Fibroblast of skin of right quadriceps (primary cell): ENCODE measurements around the gene LRRC58.
"Not testable (repeated sequence)": the region's sequence is repeated elsewhere in the genome, so short reads cannot be mapped to it uniquely, and the experiment has no call there.

Experiments
- DNase-seq: peaks from one replicate; pipeline ENCODE4 v3.0.0-alpha.2; 2013

LRRC58 gene

DNA sequence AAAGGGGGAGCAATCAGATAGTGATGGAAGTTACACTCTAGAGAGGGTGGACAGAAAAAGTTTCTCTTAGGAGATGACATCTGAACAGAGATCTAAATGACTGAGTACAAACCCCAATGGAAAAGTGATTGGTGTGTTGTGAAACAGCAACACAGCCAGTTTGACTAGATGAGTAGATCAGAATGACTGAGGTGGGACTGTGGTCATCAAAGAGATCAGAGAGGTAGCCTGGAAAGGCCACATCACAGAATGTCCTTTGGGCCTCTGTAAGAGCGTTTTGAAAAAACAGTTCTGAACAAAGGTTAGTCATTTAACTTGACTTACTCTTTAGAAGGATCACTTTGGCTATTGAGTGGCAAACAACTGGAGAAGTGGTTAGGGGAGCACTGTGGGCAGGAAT, 10.6 kb downstream of the LRRC58 start:
- DNase-seq = no peak

- no peak for DNase-seq
Measured at GRCh38 chr3:120332646-120333045, 16.5 kb downstream of the LRRC58 start.

DNA sequence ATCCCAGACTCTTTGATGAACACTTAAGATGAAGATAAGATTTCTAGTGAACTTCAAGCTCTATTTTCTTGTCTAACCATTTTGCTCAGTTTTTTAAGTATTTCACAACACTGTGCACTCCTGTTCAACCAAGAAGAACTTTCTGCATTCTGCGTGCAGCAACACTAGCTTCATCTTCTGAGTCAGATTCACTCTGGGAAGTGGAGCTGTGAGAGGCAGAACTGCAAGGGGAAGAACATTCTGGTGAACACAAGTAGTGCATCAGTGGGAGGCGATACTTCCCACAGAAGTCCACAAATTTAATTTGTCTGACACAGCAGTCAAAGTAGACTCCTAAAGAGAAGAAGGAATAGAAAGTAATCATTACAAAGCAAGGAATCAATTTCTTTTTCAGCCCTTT, 18.1 kb downstream of the LRRC58 start:
- no peak for DNase-seq

DNA sequence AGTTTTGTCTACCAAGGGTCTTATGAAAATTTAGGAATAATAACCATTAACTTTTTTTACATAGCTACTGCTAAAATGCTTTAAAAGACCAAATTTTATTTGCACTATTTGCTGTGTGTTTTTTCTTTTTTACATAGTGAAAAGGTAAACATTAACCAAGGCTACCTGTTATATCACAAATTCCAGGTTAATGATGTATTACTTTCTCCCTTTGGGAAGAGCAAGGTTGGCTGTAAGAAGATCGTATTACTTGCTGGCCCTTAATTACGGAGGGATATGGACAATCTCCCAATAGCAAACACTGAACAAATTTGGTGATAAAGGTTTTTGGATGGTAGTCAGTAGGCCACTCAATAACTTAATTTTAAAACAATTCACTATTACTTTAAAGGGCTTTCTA, 22.4 kb downstream of the LRRC58 start:
- DNase-seq = no peak

DNA sequence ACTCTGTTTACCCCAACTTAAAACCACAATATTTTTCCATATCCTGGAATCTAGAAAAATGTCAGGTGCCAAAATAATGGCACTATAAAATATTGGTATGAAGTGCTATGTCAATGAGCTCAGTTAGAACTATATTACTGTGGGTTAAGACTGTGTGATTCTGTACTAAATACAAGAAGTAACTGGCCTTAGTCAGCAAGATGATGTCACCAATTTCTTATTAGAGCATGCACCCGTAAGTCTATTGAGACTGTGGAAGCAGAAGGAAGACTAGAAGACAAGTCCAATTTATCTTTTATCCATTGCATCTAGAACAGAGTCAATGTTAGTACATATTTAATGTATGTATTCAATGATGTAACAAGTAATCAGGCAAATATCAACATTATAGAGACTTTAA, 25.0 kb downstream of the LRRC58 start:
- no peak for DNase-seq

DNA sequence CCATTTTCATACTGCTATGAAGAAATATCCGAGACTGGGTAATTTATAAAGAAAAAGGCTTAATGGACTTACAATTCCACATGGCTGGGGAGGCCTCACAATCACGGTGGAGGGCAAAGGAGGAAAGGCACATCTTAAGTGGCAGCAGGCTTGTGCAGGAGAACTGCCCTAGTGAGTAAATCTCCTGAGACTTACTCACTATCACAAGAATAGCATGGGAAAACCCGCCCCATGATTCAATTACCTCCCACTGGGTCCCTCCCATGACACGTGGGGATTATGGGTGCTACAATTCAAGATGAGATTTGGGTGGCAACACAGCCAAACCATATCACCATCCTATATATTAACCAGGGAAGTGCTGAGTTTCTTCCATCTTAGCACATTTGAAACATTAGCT, 25.4 kb downstream of the LRRC58 start:
- DNase-seq = not testable (repeated sequence)

GRCh38 chr3:120311863-120312794, 37.0 kb downstream of the LRRC58 start:
- no peak for DNase-seq

DNA sequence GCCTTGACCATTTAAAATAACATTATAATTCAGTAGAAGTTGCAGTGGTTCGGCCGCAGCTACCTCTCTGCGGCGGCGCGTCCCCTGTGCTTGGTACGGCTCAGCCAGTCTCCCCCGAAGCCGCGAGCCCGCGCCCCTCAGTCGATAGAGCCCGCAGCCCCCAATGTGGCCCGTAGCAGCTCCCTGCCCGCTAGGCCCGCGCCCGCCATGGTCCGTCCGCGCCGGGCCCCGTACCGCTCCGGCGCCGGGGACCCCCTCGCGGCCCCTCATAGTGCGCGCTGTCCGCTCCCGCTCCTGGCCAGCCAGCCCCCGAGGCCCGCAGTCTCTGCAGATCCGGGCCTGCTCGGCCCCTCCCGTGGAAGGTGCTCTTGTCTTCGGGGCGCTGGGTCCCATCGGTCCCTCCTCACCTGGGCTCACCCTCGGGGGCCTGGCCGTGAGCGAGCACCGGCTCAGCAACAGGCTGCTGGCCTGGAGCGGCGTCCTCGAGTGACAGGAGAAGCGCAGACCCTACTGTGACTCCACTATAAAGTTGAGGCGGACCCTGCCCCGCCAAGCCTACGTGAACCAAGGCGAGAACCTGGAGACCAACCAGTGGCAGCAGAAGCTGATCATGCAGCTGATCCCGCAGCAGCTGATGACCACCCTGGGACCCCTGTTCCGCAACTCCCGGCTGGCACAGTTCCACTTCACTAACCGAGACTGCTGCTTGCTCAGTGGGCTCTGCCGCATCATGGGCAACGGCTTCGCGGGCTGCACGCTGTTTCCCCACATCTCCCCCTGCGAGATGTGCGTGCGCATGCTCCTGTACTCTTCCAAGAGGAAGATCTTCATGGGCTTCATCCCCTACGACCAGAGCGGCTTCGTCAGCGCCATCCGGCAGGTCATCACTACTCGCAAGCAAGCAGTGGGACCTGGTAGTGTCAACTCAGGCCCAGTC, 42.4 kb downstream of the LRRC58 start:
- no peak for DNase-seq

DNA sequence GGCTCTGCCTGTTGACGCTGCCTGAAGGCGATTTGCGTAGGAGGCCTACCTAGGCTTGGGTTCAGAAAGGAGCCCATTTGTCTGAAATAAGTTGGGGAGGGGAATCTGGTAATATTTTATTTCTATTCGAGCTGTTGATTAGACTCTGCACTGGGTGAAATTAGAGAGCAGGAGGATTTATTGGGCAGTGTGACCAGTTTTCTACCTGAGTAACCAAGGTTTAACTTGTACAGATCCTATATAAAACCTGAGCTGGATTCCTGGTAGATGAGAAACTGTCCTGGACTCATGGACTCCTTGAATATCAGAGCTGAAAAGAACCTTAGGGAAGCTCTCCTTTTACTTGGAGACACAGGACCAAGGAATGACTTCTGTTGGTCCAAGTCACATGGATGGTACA, 44.5 kb downstream of the LRRC58 start:
- DNase-seq = no peak

GRCh38 chr3:120302361-120302760, 46.8 kb downstream of the LRRC58 start:
- no peak for DNase-seq

GRCh38 chr3:120300971-120301370, 48.2 kb downstream of the LRRC58 start:
- no peak for DNase-seq

DNA sequence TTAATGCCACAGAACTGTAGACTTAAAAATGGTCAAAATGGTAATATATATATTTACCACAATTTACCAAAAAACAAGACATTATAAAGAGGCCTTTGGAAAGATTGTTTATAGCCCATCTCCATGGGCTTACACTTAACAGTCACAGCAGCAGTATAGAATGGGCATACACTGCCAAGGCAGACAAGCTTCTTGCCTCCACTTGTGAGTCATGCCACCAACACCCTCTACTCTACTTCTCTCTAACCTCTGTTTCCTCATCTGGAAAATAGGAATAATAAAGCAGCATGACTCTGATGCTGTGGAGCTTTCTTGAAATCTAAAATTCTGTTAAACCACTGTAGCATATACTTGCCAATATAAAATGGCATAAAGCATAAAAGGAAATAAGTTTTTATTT, 49.8 kb downstream of the LRRC58 start:
- no peak for DNase-seq

DNA sequence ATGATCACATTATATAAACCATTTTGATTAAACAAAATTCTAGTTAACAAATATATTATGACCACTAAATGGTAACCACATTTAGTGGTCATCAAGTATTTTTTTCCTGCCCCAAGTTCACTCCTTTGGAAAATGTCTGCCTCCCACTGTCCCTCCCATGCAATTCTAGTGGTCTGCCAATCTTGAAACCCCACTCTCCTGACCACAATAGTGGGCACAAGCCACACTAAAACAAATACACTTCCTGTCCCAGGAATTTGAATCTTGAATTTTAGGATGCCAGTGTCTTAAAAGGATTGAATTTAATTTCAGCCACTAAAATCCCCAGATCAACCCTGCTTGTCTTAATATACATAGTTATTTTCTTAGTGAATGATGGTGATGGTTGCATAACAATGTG, 50.2 kb downstream of the LRRC58 start:
- no peak for DNase-seq

GRCh38 chr3:120291552-120291951, 57.6 kb downstream of the LRRC58 start:
- peak; percentile 8 for DNase-seq

- no peak for DNase-seq
Measured at GRCh38 chr3:120289636-120290035, 59.5 kb downstream of the LRRC58 start.

- DNase-seq = no peak
Measured at GRCh38 chr3:120286465-120286864, 62.7 kb downstream of the LRRC58 start.

DNA sequence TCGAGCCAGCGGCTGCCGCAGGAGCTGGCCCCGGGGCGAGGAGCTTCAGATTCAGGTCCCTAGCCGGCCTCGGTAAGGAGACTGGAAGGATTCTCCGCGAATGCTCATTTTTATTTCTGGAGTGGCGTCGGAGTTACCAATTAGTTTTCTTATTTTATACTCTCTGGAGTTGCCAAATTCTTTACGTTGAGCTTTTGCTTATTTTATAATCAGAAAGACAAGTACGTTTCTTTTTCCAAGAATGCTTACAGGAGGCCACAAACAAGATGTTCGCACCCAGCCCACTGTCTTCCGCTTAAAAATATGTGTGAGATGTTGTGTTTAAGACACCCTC, 63.7 kb downstream of the LRRC58 start:
- no peak for DNase-seq

- peak; percentile 37 for DNase-seq
Measured at GRCh38 chr3:120284747-120285507, 64.2 kb downstream of the LRRC58 start, which contains the start of gene GPR156. GPR156 (minus strand) TSS chr3:120285222; CDS start chr3:120244098, 41,124 bp downstream.

- no peak for DNase-seq
Measured at GRCh38 chr3:120281261-120281660, 67.9 kb downstream of the LRRC58 start.

- DNase-seq = no peak
Measured at GRCh38 chr3:120280566-120280965, 68.6 kb downstream of the LRRC58 start.

DNA sequence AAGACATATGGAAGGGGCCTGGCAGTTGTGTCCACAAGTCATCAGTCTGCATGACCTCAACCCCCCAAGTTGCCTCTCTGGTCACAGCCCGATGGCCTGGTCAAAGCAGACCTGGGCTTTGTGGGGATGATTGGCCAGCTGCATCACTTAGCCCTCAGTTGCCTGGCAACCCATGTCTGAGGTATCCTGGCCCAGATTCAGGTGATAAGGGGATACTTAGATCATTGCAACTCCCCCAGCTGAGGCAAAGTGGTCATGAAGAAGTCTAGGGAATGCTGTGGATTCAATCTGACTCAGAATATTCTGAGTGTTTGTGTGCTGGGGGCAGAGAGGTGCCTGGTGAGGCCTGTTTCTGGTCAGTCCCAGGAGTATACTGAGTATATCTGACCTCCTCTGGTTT, 69.1 kb downstream of the LRRC58 start:
- no peak for DNase-seq

DNA sequence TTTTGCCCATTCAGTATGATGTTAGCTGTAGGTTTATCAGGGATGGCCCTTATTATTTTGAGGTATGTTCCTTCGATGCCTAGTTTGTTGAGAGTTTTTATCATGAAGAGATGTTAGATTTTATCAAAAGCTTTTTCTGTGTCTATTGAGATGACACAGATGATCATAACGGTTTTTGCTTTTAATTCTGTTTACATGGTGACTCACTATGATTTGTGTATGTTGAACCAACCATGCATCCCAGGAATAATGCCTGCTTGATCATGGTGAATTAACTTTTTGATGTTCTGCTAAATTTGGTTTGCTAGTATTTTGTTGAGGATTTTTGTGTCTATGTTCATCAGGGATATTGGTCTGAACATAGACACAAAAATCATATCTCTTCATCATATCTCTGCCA, 72.4 kb downstream of the LRRC58 start:
- DNase-seq = no peak

- DNase-seq = no peak
Measured at GRCh38 chr3:120275618-120276017, 73.5 kb downstream of the LRRC58 start.
